ENCODE data around the gene THAP8. TPM values are rescaled to one million over a fixed set of nuclear protein-coding genes. Genes with fewer than 3 reads are reported as not detected.

THAP8 gene
- total RNA-seq, 1 donor from 2014 or later, result 2.1 TPM

GRCh38 chr19:36019061-36019670 lies 34.9 kb downstream of the THAP8 start:
- H3K9me3 ChIP-seq (ENCODE audit: control insufficient read depth in 3 of 3, low read length in 3 of 3), result no peaks in the 10 kb centered on the region
- peaks cover 6 to 7% (median 6%) of the 10 kb centered on the region in 3 donors for H3K4me1 ChIP-seq (ENCODE audit: control insufficient read depth in 3 of 3, insufficient read depth in 3 of 3, low read length in 3 of 3)
- H3K27ac ChIP-seq (ENCODE audit: low read depth, low read length), result no peak overlapping the region
- no peaks in the 10 kb centered on the region for H3K27me3 ChIP-seq (ENCODE audit: control insufficient read depth in 3 of 3, insufficient read depth in 3 of 3, low read length in 3 of 3)
- no peak overlapping the region for H3K9ac ChIP-seq (ENCODE audit: low read depth in 1 of 3, low read length in 3 of 3)
- no peak overlapping the region for H3K4me3 ChIP-seq (ENCODE audit: low read length in 3 of 3)
- H3K36me3 ChIP-seq (ENCODE audit: control insufficient read depth in 3 of 3, insufficient read depth in 3 of 3, low read length in 3 of 3), result peaks cover 4 to 14% (median 7%) of the 10 kb centered on the region in 3 donors

GRCh38 chr19:36014012-36014924 lies 39.8 kb downstream of the THAP8 start, which contains the start of gene ALKBH6:
TSS of gene ALKBH6 (minus strand) at chr19:36014213. CDS start at chr19:36013397, 816 bp downstream.
- Histone ChIP-seq H3K27ac (ENCODE audit: low read depth, low read length) (peak within 1 kb of the TSS; percentile 71), H3K27me3 (ENCODE audit: control insufficient read depth in 3 of 3, insufficient read depth in 3 of 3, low read length in 3 of 3) (peaks cover 0 to 10% (median 7%) of the 10 kb centered on the region in 3 donors), H3K4me3 (ENCODE audit: low read length in 3 of 3) (peak within 1 kb of the TSS; percentile 89 to 96 (median 90)), H3K9ac (ENCODE audit: low read depth in 1 of 3, low read length in 3 of 3) (peak within 1 kb of the TSS; percentile 86 to 95 (median 90)), H3K36me3 (ENCODE audit: control insufficient read depth in 3 of 3, insufficient read depth in 3 of 3, low read length in 3 of 3) (peaks cover 0 to 5% (median 2%) of the 10 kb centered on the region in 3 donors), H3K9me3 (ENCODE audit: control insufficient read depth in 3 of 3, low read length in 3 of 3) (no peaks in the 10 kb centered on the region), H3K4me1 (ENCODE audit: control insufficient read depth in 3 of 3, insufficient read depth in 3 of 3, low read length in 3 of 3) (peaks cover 19 to 24% (median 20%) of the 10 kb centered on the region in 3 donors)

- H3K4me3 ChIP-seq (ENCODE audit: low read length in 3 of 3), result peak overlapping the region; percentile 87 to 96 (median 90)
- H3K27ac ChIP-seq (ENCODE audit: low read depth, low read length), result peak overlapping the region; percentile 71
- peaks cover 0 to 5% (median 0%) of the 10 kb centered on the region in 3 donors for H3K36me3 ChIP-seq (ENCODE audit: control insufficient read depth in 3 of 3, insufficient read depth in 3 of 3, low read length in 3 of 3)
- peaks cover 0 to 11% (median 10%) of the 10 kb centered on the region in 3 donors for H3K27me3 ChIP-seq (ENCODE audit: control insufficient read depth in 3 of 3, insufficient read depth in 3 of 3, low read length in 3 of 3)
- H3K9me3 ChIP-seq (ENCODE audit: control insufficient read depth in 3 of 3, low read length in 3 of 3), result no peaks in the 10 kb centered on the region
- H3K9ac ChIP-seq (ENCODE audit: low read depth in 1 of 3, low read length in 3 of 3), result peak overlapping the region; percentile 86 to 95 (median 90)
- H3K4me1 ChIP-seq (ENCODE audit: control insufficient read depth in 3 of 3, insufficient read depth in 3 of 3, low read length in 3 of 3), result peaks cover 25 to 29% (median 25%) of the 10 kb centered on the region in 3 donors
Observed at GRCh38 chr19:36013280-36014011, 40.6 kb downstream of the THAP8 start.

GRCh38 chr19:36010402-36010801 lies 43.7 kb downstream of the THAP8 start:
- Histone ChIP-seq H3K4me3 (ENCODE audit: low read length in 3 of 3) (no peak overlapping the region), H3K9me3 (ENCODE audit: control insufficient read depth in 3 of 3, low read length in 3 of 3) (no peaks in the 10 kb centered on the region), H3K9ac (ENCODE audit: low read depth in 1 of 3, low read length in 3 of 3) (no peak overlapping the region), H3K27ac (ENCODE audit: low read depth, low read length) (no peak overlapping the region), H3K4me1 (ENCODE audit: control insufficient read depth in 3 of 3, insufficient read depth in 3 of 3, low read length in 3 of 3) (peaks cover 25 to 29% (median 26%) of the 10 kb centered on the region in 3 donors), H3K36me3 (ENCODE audit: control insufficient read depth in 3 of 3, insufficient read depth in 3 of 3, low read length in 3 of 3) (peaks cover 0 to 3% (median 0%) of the 10 kb centered on the region in 3 donors), H3K27me3 (ENCODE audit: control insufficient read depth in 3 of 3, insufficient read depth in 3 of 3, low read length in 3 of 3) (peaks cover 0 to 12% (median 10%) of the 10 kb centered on the region in 3 donors)

- Histone ChIP-seq H3K27ac (ENCODE audit: low read depth, low read length) (no peak overlapping the region), H3K27me3 (ENCODE audit: control insufficient read depth in 3 of 3, insufficient read depth in 3 of 3, low read length in 3 of 3) (peaks cover 0 to 12% (median 10%) of the 10 kb centered on the region in 3 donors), H3K36me3 (ENCODE audit: control insufficient read depth in 3 of 3, insufficient read depth in 3 of 3, low read length in 3 of 3) (peaks cover 0 to 3% (median 0%) of the 10 kb centered on the region in 3 donors), H3K9me3 (ENCODE audit: control insufficient read depth in 3 of 3, low read length in 3 of 3) (no peaks in the 10 kb centered on the region), H3K4me3 (ENCODE audit: low read length in 3 of 3) (peak overlapping the region; percentile 35 to 50 (median 49)), H3K4me1 (ENCODE audit: control insufficient read depth in 3 of 3, insufficient read depth in 3 of 3, low read length in 3 of 3) (peaks cover 23 to 27% (median 24%) of the 10 kb centered on the region in 3 donors), H3K9ac (ENCODE audit: low read depth in 1 of 3, low read length in 3 of 3) (peak overlapping the region in 2 of 3 donors; percentile 14 to 64)
Observed at GRCh38 chr19:36009633-36010379, 44.3 kb downstream of the THAP8 start.

GRCh38 chr19:36009220-36009619 lies 44.9 kb downstream of the THAP8 start:
- Histone ChIP-seq H3K9me3 (ENCODE audit: control insufficient read depth in 3 of 3, low read length in 3 of 3) (no peaks in the 10 kb centered on the region), H3K27me3 (ENCODE audit: control insufficient read depth in 3 of 3, insufficient read depth in 3 of 3, low read length in 3 of 3) (peaks cover 0 to 12% (median 10%) of the 10 kb centered on the region in 3 donors), H3K4me1 (ENCODE audit: control insufficient read depth in 3 of 3, insufficient read depth in 3 of 3, low read length in 3 of 3) (peaks cover 18 to 22% (median 20%) of the 10 kb centered on the region in 3 donors), H3K4me3 (ENCODE audit: low read length in 3 of 3) (peak overlapping the region; percentile 35 to 50 (median 49)), H3K9ac (ENCODE audit: low read depth in 1 of 3, low read length in 3 of 3) (peak overlapping the region in 1 of 3 donors; percentile 64), H3K27ac (ENCODE audit: low read depth, low read length) (no peak overlapping the region), H3K36me3 (ENCODE audit: control insufficient read depth in 3 of 3, insufficient read depth in 3 of 3, low read length in 3 of 3) (peaks cover 0 to 3% (median 0%) of the 10 kb centered on the region in 3 donors)

- Histone ChIP-seq H3K27ac (ENCODE audit: low read depth, low read length) (no peak within 1 kb of the TSS), H3K36me3 (ENCODE audit: control insufficient read depth in 3 of 3, insufficient read depth in 3 of 3, low read length in 3 of 3) (peaks cover 0 to 3% (median under 1%) of the 10 kb centered on the region in 3 donors), H3K27me3 (ENCODE audit: control insufficient read depth in 3 of 3, insufficient read depth in 3 of 3, low read length in 3 of 3) (peaks cover 0 to 12% (median 10%) of the 10 kb centered on the region in 3 donors), H3K9ac (ENCODE audit: low read depth in 1 of 3, low read length in 3 of 3) (peak within 1 kb of the TSS; percentile 10 to 64 (median 14)), H3K4me1 (ENCODE audit: control insufficient read depth in 3 of 3, insufficient read depth in 3 of 3, low read length in 3 of 3) (peaks cover 15 to 17% (median 15%) of the 10 kb centered on the region in 3 donors), H3K9me3 (ENCODE audit: control insufficient read depth in 3 of 3, low read length in 3 of 3) (no peaks in the 10 kb centered on the region), H3K4me3 (ENCODE audit: low read length in 3 of 3) (peak within 1 kb of the TSS; percentile 35 to 50 (median 49))
Observed at GRCh38 chr19:36008336-36008978, 45.6 kb downstream of the THAP8 start, which contains the start of gene SYNE4. TSS of gene SYNE4 (minus strand) at chr19:36008813. CDS start at chr19:36008681, 132 bp downstream.

- Histone ChIP-seq H3K4me1 (ENCODE audit: control insufficient read depth in 3 of 3, insufficient read depth in 3 of 3, low read length in 3 of 3) (peaks cover 11% of the 10 kb centered on the region in 3 donors), H3K36me3 (ENCODE audit: control insufficient read depth in 3 of 3, insufficient read depth in 3 of 3, low read length in 3 of 3) (peaks cover 0 to 4% (median 3%) of the 10 kb centered on the region in 3 donors), H3K27ac (ENCODE audit: low read depth, low read length) (no peak overlapping the region), H3K4me3 (ENCODE audit: low read length in 3 of 3) (no peak overlapping the region), H3K9ac (ENCODE audit: low read depth in 1 of 3, low read length in 3 of 3) (no peak overlapping the region), H3K27me3 (ENCODE audit: control insufficient read depth in 3 of 3, insufficient read depth in 3 of 3, low read length in 3 of 3) (peaks cover 0 to 12% (median 10%) of the 10 kb centered on the region in 3 donors), H3K9me3 (ENCODE audit: control insufficient read depth in 3 of 3, low read length in 3 of 3) (no peaks in the 10 kb centered on the region)
Observed at GRCh38 chr19:36006955-36007354, 47.1 kb downstream of the THAP8 start.
